ENCODE measurements around the gene ATRNL1.
"Not testable (repeated sequence)": the region's sequence is repeated elsewhere in the genome, so short reads cannot be mapped to it uniquely, and the experiment has no call there.

Gene ATRNL1

GRCh38 chr10:115711306-115711705 is 618.1 kb downstream of the ATRNL1 start:
- no peak for FAIRE-seq
- DNase-seq (ENCODE audit: insufficient read length, low spot score): no peak

GRCh38 chr10:115720121-115720520 is 627.0 kb downstream of the ATRNL1 start:
- no peak for FAIRE-seq
- DNase-seq (ENCODE audit: insufficient read length, low spot score): no peak

- no peak for DNase-seq (ENCODE audit: insufficient read length, low spot score)
- FAIRE-seq: no peak
Measured at GRCh38 chr10:115727129-115727528, 634.0 kb downstream of the ATRNL1 start.

- FAIRE-seq: no peak
- no peak for DNase-seq (ENCODE audit: insufficient read length, low spot score)
Measured at GRCh38 chr10:115744089-115744488, 650.9 kb downstream of the ATRNL1 start.

- no peak for DNase-seq (ENCODE audit: insufficient read length, low spot score)
- FAIRE-seq: no peak
Measured at GRCh38 chr10:115745943-115746342, 652.8 kb downstream of the ATRNL1 start.

GRCh38 chr10:115747811-115748210 is 654.6 kb downstream of the ATRNL1 start:
- DNase-seq (ENCODE audit: insufficient read length, low spot score): no peak
- no peak for FAIRE-seq

GRCh38 chr10:115758488-115758887 is 665.3 kb downstream of the ATRNL1 start:
- not testable (repeated sequence) for FAIRE-seq; DNase-seq (ENCODE audit: insufficient read length, low spot score)

- no peak for FAIRE-seq
- DNase-seq (ENCODE audit: insufficient read length, low spot score): no peak
Measured at GRCh38 chr10:115760131-115760530, 667.0 kb downstream of the ATRNL1 start.

- FAIRE-seq (no peak), DNase-seq (ENCODE audit: insufficient read length, low spot score) (no peak)
Measured at GRCh38 chr10:115761166-115761565, 668.0 kb downstream of the ATRNL1 start.

- DNase-seq (ENCODE audit: insufficient read length, low spot score): no peak
Measured at GRCh38 chr10:115762029-115762428, 668.9 kb downstream of the ATRNL1 start.

GRCh38 chr10:115771755-115772154 is 678.6 kb downstream of the ATRNL1 start:
- FAIRE-seq: no peak
- no peak for DNase-seq (ENCODE audit: insufficient read length, low spot score)

More at GRCh38 chr10:115762029-115762428, 668.9 kb downstream of the ATRNL1 start:
- no peak for FAIRE-seq

GRCh38 chr10:115772606-115773005 is 679.4 kb downstream of the ATRNL1 start:
- FAIRE-seq (no peak), DNase-seq (ENCODE audit: insufficient read length, low spot score) (no peak)

GRCh38 chr10:115773832-115774231 is 680.7 kb downstream of the ATRNL1 start:
- DNase-seq (ENCODE audit: insufficient read length, low spot score) (no peak), FAIRE-seq (no peak)

GRCh38 chr10:115774721-115775120 is 681.6 kb downstream of the ATRNL1 start:
- FAIRE-seq (no peak), DNase-seq (ENCODE audit: insufficient read length, low spot score) (no peak)

GRCh38 chr10:115777646-115778045 is 684.5 kb downstream of the ATRNL1 start:
- DNase-seq (ENCODE audit: insufficient read length, low spot score): no peak
- FAIRE-seq: no peak

- DNase-seq (ENCODE audit: insufficient read length, low spot score) (no peak), FAIRE-seq (no peak)
Measured at GRCh38 chr10:115790220-115790619, 697.1 kb downstream of the ATRNL1 start.

GRCh38 chr10:115795964-115796363 is 702.8 kb downstream of the ATRNL1 start:
- DNase-seq (ENCODE audit: insufficient read length, low spot score): no peak
- FAIRE-seq: no peak

- FAIRE-seq (no peak), DNase-seq (ENCODE audit: insufficient read length, low spot score) (no peak)
Measured at GRCh38 chr10:115801457-115801856, 708.3 kb downstream of the ATRNL1 start.

GRCh38 chr10:115801992-115802391 is 708.8 kb downstream of the ATRNL1 start:
- no peak for DNase-seq (ENCODE audit: insufficient read length, low spot score)
- no peak for FAIRE-seq

GRCh38 chr10:115802911-115803310 is 709.7 kb downstream of the ATRNL1 start:
- no peak for FAIRE-seq
- DNase-seq (ENCODE audit: insufficient read length, low spot score): no peak

- FAIRE-seq: no peak
- no peak for DNase-seq (ENCODE audit: insufficient read length, low spot score)
Measured at GRCh38 chr10:115814542-115814941, 721.4 kb downstream of the ATRNL1 start.

- FAIRE-seq (no peak), DNase-seq (ENCODE audit: insufficient read length, low spot score) (no peak)
Measured at GRCh38 chr10:115818012-115818411, 724.8 kb downstream of the ATRNL1 start.

- DNase-seq (ENCODE audit: insufficient read length, low spot score) (no peak), FAIRE-seq (no peak)
Measured at GRCh38 chr10:115826396-115826795, 733.2 kb downstream of the ATRNL1 start.
